GM23338 (cell line): ENCODE results near the gene KIAA1614. TPM values are rescaled to one million over a fixed set of nuclear protein-coding genes. Genes with fewer than 3 reads are reported as not detected.

Experiments used
- ATAC-seq: fragments of 200-7000 bp; cut with Tn5 transposase; 3 replicates; pipeline ENCODE4 v1.9.1; 2020
- DNase-seq: peaks from one replicate; pipeline ENCODE4 v3.0.0-alpha.2; 2015; ENCODE audit warnings: low spot score
- H2AFZ ChIP-seq: fragments of 200-600 bp; sonication (generic); 2 replicates; pipeline ENCODE4 v1.8.0; 2016; ENCODE audit warnings: antibody characterized with exemption, mild to moderate bottlenecking, moderate library complexity
- H3F3A ChIP-seq: fragments of 200-600 bp; sonication (generic); replicated peaks from 2 replicates; pipeline ENCODE4 v1.8.0; 2017; ENCODE audit warnings: antibody characterized with exemption, mixed run types, low read depth
- H3K27ac ChIP-seq: fragments of 200-600 bp; sonication (generic); 2 replicates; pipeline ENCODE4 v1.6.1; 2016; ENCODE audit warnings: low read depth
- H3K27me3 ChIP-seq: fragments of 200-600 bp; sonication (generic); 2 replicates; pipeline ENCODE4 v1.8.0; 2016; ENCODE audit warnings: mild to moderate bottlenecking, mixed run types, moderate library complexity; ENCODE audit not compliant: insufficient read depth
- H3K36me3 ChIP-seq: fragments of 200-600 bp; sonication (generic); 2 replicates; pipeline ENCODE4 v1.8.0; 2016; ENCODE audit warnings: mild to moderate bottlenecking; ENCODE audit not compliant: insufficient read depth
- H3K4me1 ChIP-seq: fragments of 200-600 bp; sonication (generic); 2 replicates; pipeline ENCODE4 v1.8.0; 2016; ENCODE audit warnings: mild to moderate bottlenecking, moderate library complexity; ENCODE audit not compliant: insufficient read depth
- H3K4me2 ChIP-seq: fragments of 200-600 bp; sonication (generic); 2 replicates; pipeline ENCODE4 v1.7.1; 2017; ENCODE audit warnings: mixed run types
- H3K4me3 ChIP-seq: fragments of 200-600 bp; sonication (generic); 2 replicates; pipeline ENCODE4 v1.6.1; 2016; ENCODE audit warnings: mixed run types
- H3K79me2 ChIP-seq: fragments of 200-600 bp; sonication (generic); replicated peaks from 2 replicates; pipeline ENCODE4 v1.8.0; 2017; ENCODE audit warnings: mild to moderate bottlenecking; ENCODE audit not compliant: insufficient read depth
- H3K9me2 ChIP-seq: fragments of 200-600 bp; sonication (generic); 2 replicates; pipeline ENCODE4 v1.8.0; 2017; ENCODE audit not compliant: insufficient read depth
- H4K20me1 ChIP-seq: fragments of 200-600 bp; sonication (generic); replicated peaks from 2 replicates; pipeline ENCODE4 v1.8.0; 2017; ENCODE audit warnings: mild to moderate bottlenecking; ENCODE audit not compliant: insufficient read depth
- H3K27ac Mint-ChIP-seq: 2 replicates; pipeline ENCODE4 v1.8.0; 2020; ENCODE audit warnings: inconsistent platforms, mild to moderate bottlenecking, moderate library complexity, mixed read lengths
- H3K27me3 Mint-ChIP-seq: 3 replicates; pipeline ENCODE4 v1.8.0; 2022; ENCODE audit warnings: low read depth, mild to moderate bottlenecking, moderate library complexity, mixed read lengths, inconsistent platforms; ENCODE audit not compliant: insufficient read depth, poor library complexity
- H3K36me3 Mint-ChIP-seq: 3 replicates; pipeline ENCODE4 v1.8.0; 2021; ENCODE audit warnings: low read depth, mild to moderate bottlenecking, inconsistent platforms, moderate library complexity, mixed read lengths
- H3K4me1 Mint-ChIP-seq: 3 replicates; pipeline ENCODE4 v1.8.0; 2020; ENCODE audit warnings: mild to moderate bottlenecking, inconsistent platforms, mixed read lengths
- H3K4me3 Mint-ChIP-seq: 3 replicates; pipeline ENCODE4 v1.8.0; 2021; ENCODE audit warnings: moderate library complexity, mild to moderate bottlenecking, inconsistent platforms, mixed read lengths
- H3K9me3 Mint-ChIP-seq: 3 replicates; pipeline ENCODE4 v1.8.0; 2020; ENCODE audit warnings: moderate library complexity, mild to moderate bottlenecking, inconsistent platforms, mixed read lengths
- CREB1 ChIP-seq: fragments of 250-450 bp; sonication (Bioruptor Pico); IDR thresholded peaks from 2 replicates; pipeline ENCODE4 v1.5.0; 2020; ENCODE audit warnings: low read depth, mild to moderate bottlenecking, moderate library complexity
- ETS1 ChIP-seq: IDR thresholded peaks from 2 replicates; pipeline ENCODE4 v1.6.1; 2016; ENCODE audit warnings: antibody characterized with exemption
- EZH2 ChIP-seq: fragments of 200-600 bp; sonication (generic); IDR thresholded peaks from one replicate; pipeline ENCODE4 v1.8.0; 2017; ENCODE audit warnings: antibody characterized with exemption, mild to moderate bottlenecking, low read depth; ENCODE audit not compliant: unreplicated experiment
- EZH2phosphoT487 ChIP-seq: fragments of 200-600 bp; sonication (generic); IDR thresholded peaks from one replicate; pipeline ENCODE4 v1.8.1; 2018; ENCODE audit warnings: antibody characterized with exemption; ENCODE audit not compliant: unreplicated experiment
- NANOG ChIP-seq: IDR thresholded peaks from 2 replicates; pipeline ENCODE4 v1.6.1; 2016; ENCODE audit warnings: antibody characterized with exemption, borderline replicate concordance
- POLR2AphosphoS5 ChIP-seq: IDR thresholded peaks from 2 replicates; pipeline ENCODE4 v1.6.1; 2016; ENCODE audit warnings: antibody characterized with exemption, low read depth
- REST ChIP-seq: IDR thresholded peaks from one replicate; pipeline ENCODE4 v1.6.1; 2018; ENCODE audit warnings: antibody characterized with exemption; ENCODE audit not compliant: unreplicated experiment
- STAT1 ChIP-seq: IDR thresholded peaks from one replicate; pipeline ENCODE4 v1.6.1; 2016; ENCODE audit warnings: antibody characterized with exemption; ENCODE audit not compliant: unreplicated experiment
- ZNF114 ChIP-seq: fragments of 250-450 bp; sonication (Bioruptor Pico); IDR thresholded peaks from 2 replicates; pipeline ENCODE4 v1.5.0; 2020; ENCODE audit warnings: mild to moderate bottlenecking, moderate library complexity
- polyA plus RNA-seq: library from polyadenylated mRNA; unstranded; fragments of >200 nt; fragmentation: Nextera tagmentation; extraction: Ambion mirVana; gene quantifications from 2 replicates; pipeline ENCODE4 v1.2.1, GENCODE V29; 2016
- total RNA-seq: library from RNA; depleted of rRNA; stranded (reverse); fragments of >200 nt; shearing (Covaris generic); gene quantifications from 2 replicates; pipeline ENCODE4 v1.2.3, GENCODE V29; 2014

KIAA1614 gene
- total and polyA plus RNA-seq, 2 experiments from 2014 or later, result 1.1 to 1.8 TPM

- Mint-ChIP-seq H3K27me3 (no peaks in the 10 kb centered on the region), H3K27ac (no peak overlapping the region), H3K4me3 (no peak overlapping the region), H3K9me3 (no peaks in the 10 kb centered on the region), H3K4me1 (no peaks in the 10 kb centered on the region), H3K36me3 (peaks cover 56% of the 10 kb centered on the region)
- H3K36me3 ChIP-seq, result peaks cover 8% of the 10 kb centered on the region; the same call in 1 of the 2 replicates
- H4K20me1 ChIP-seq, result peaks cover 24% of the 10 kb centered on the region
- H3K4me1 ChIP-seq, result no peaks in the 10 kb centered on the region
- H3F3A ChIP-seq, result no peaks in the 10 kb centered on the region
- ATAC-seq (no peak), DNase-seq (no peak)
- peaks cover 21% of the 10 kb centered on the region for H3K79me2 ChIP-seq
- H3K27me3 ChIP-seq, result no peaks in the 10 kb centered on the region
- H2AFZ ChIP-seq, result no peak overlapping the region
- H3K4me3 ChIP-seq, result no peak overlapping the region
- H3K9me2 ChIP-seq, result no peaks in the 10 kb centered on the region
- TF ChIP-seq EZH2phosphoT487 (no peak), ETS1 (no peak), CREB1 (CRISPR knock-in tag) (no peak), NANOG (no peak), STAT1 (no peak), ZNF114 (CRISPR knock-in tag) (no peak), EZH2 (no peak), POLR2AphosphoS5 (no peak)
- no peak overlapping the region for H3K27ac ChIP-seq
- no peak overlapping the region for H3K4me2 ChIP-seq
Observed at GRCh38 chr1:180975551-180975950, 62.9 kb downstream of the KIAA1614 start.

GRCh38 chr1:180976191-180976590 is 63.5 kb downstream of the KIAA1614 start:
- Mint-ChIP-seq H3K27me3 (no peaks in the 10 kb centered on the region), H3K9me3 (no peaks in the 10 kb centered on the region), H3K4me3 (no peak overlapping the region), H3K36me3 (peaks cover 54% of the 10 kb centered on the region), H3K4me1 (no peaks in the 10 kb centered on the region; the same call in 1 of the 3 replicates), H3K27ac (no peak overlapping the region)
- no peak for ATAC-seq
- Histone ChIP-seq H2AFZ (no peak overlapping the region), H3K4me1 (no peaks in the 10 kb centered on the region), H3K36me3 (peaks cover 8% of the 10 kb centered on the region; the same call in 1 of the 2 replicates), H3K4me3 (no peak overlapping the region), H3K4me2 (no peak overlapping the region), H3F3A (no peaks in the 10 kb centered on the region), H3K9me2 (no peaks in the 10 kb centered on the region), H3K79me2 (peaks cover 21% of the 10 kb centered on the region), H3K27ac (0 out of 2 replicates have a peak overlapping the region, but pooled peaks have one; percentile 50), H3K27me3 (no peaks in the 10 kb centered on the region), H4K20me1 (peaks cover 24% of the 10 kb centered on the region)
- DNase-seq, result no peak
- no peak for TF ChIP-seq REST
